HepG2 (cell line): ENCODE measurements around the gene MYH9. TPM values are rescaled to one million over a fixed set of nuclear protein-coding genes. Genes with fewer than 3 reads are reported as not detected.

Experiments
- ATAC-seq: fragments of 200-7000 bp; cut with Tn5 transposase; 3 replicates; pipeline ENCODE4 v1.9.1; 2020; ENCODE audit warnings: mild to moderate bottlenecking, moderate library complexity
- BruUV-seq: library from RNA; stranded (reverse); fragments of 400-500 nt; replicated peaks from 2 replicates; lab custom pipeline; 2021; lab: Mats Ljungman, UMichigan
- CTCF ChIA-PET: fragments of 300-600 bp; formaldehyde crosslinking; extraction: SDS; loops from one replicate; lab custom pipeline; 2021; ENCODE audit warnings: low total read pairs, inconsistent platforms, low intra/inter-chr PET ratio; lab: Yijun Ruan, JAX
- POLR2A ChIA-PET: fragments of 350-600 bp; sonication (Branson Sonifier 250); formaldehyde crosslinking; loops from one replicate; lab custom pipeline; 2020; ENCODE audit warnings: antibody characterized with exemption, inconsistent platforms; lab: Yijun Ruan, JAX
- DNase-seq: peaks from one replicate; pipeline ENCODE4 v3.0.0-alpha.2; 2015; ENCODE audit warnings: low spot score
- FAIRE-seq: peaks from 3 replicates; lab custom pipeline; 2011; peaks lifted over from hg19 to GRCh38; lab: Jason Lieb, UNC
- H2AFZ ChIP-seq: one replicate; pipeline ENCODE4 v1.6.1; 2011; ENCODE audit warnings: low read length, inconsistent platforms
- H3K27ac ChIP-seq: fragments of 300-600 bp; 3 replicates; pipeline ENCODE4 v1.8.0; 2011; ENCODE audit warnings: mixed run types, mild to moderate bottlenecking, mixed read lengths, low read length, inconsistent platforms; ENCODE audit not compliant: insufficient read depth; ENCODE audit errors: extremely low read length
- H3K27me3 ChIP-seq, 2 experiments: fragments of 200-600 bp in 1 of 2; 2 replicates in 1 of 2; 3 replicates in 1 of 2; pipeline versions ENCODE4 v1.6.0 to v1.8.0; 2011; ENCODE audit warnings: low read length in 2 of 2, mild to moderate bottlenecking in 2 of 2, moderate library complexity in 2 of 2, inconsistent platforms in 1 of 2; ENCODE audit not compliant: insufficient read depth in 2 of 2, control insufficient read depth in 1 of 2
- H3K36me3 ChIP-seq, 2 experiments: fragments of 200-600 bp in 1 of 2; replicated peaks in 1 of 2; 2 replicates in 1 of 2; 3 replicates in 1 of 2; pipeline versions ENCODE4 v1.5.1 to v1.8.0; 2011; ENCODE audit warnings: low read length in 2 of 2, inconsistent platforms in 1 of 2; ENCODE audit not compliant: insufficient read depth in 2 of 2, control insufficient read depth in 1 of 2
- H3K4me1 ChIP-seq: 2 replicates; pipeline ENCODE4 v1.5.1; 2012; ENCODE audit warnings: low read length, inconsistent platforms; ENCODE audit not compliant: insufficient read depth
- H3K4me2 ChIP-seq: 2 replicates; pipeline ENCODE4 v1.6.0; 2011; ENCODE audit warnings: low read depth, low read length, inconsistent platforms
- H3K4me3 ChIP-seq, 3 experiments: fragments of 200-600 bp in 1 of 3; sonication (generic), shearing (Covaris generic) in 1 of 3; replicated peaks in 1 of 3; 2 replicates each; pipeline ENCODE4 v1.5.1; 2011 to 2016; ENCODE audit warnings: low read length in 3 of 3, inconsistent platforms in 2 of 3, low read depth in 2 of 3, mild to moderate bottlenecking in 2 of 3, control low read depth in 1 of 3, mixed read lengths in 1 of 3; ENCODE audit not compliant: insufficient read depth in 1 of 3
- H3K79me2 ChIP-seq: one replicate; pipeline ENCODE4 v1.6.1; 2011; ENCODE audit warnings: low read length, inconsistent platforms; ENCODE audit not compliant: insufficient read depth
- H3K9ac ChIP-seq: 2 replicates; pipeline ENCODE4 v1.6.0; 2011; ENCODE audit warnings: mild to moderate bottlenecking, low read depth, low read length, inconsistent platforms; ENCODE audit not compliant: insufficient read depth
- H3K9me3 ChIP-seq: 2 replicates; pipeline ENCODE4 v1.5.1; 2012; ENCODE audit warnings: mild to moderate bottlenecking, low read length
- H4K20me1 ChIP-seq: 2 replicates; pipeline ENCODE4 v1.6.0; 2011; ENCODE audit warnings: inconsistent platforms, mild to moderate bottlenecking, low read length, moderate library complexity; ENCODE audit not compliant: insufficient read depth
- ETV5 ChIP-seq: IDR thresholded peaks from 2 replicates; pipeline ENCODE4 v1.6.1; 2018; ENCODE audit warnings: missing biosample characterization, missing genetic modification reagents, inconsistent platforms, borderline replicate concordance
- HES4 ChIP-seq: sonication (generic); formaldehyde crosslinking; IDR thresholded peaks from 2 replicates; pipeline ENCODE4 v1.9.0; 2021; ENCODE audit warnings: mild to moderate bottlenecking, missing genetic modification reagents, borderline replicate concordance
- HNRNPLL ChIP-seq: fragments of 200-400 bp; formaldehyde crosslinking; IDR thresholded peaks from 2 replicates; pipeline ENCODE4 v1.6.1; 2017; ENCODE audit warnings: mild to moderate bottlenecking, low read depth, low read length; ENCODE audit not compliant: poor library complexity, severe bottlenecking
- JUNB ChIP-seq: sonication (generic); formaldehyde crosslinking; IDR thresholded peaks from 2 replicates; pipeline ENCODE4 v1.8.0; 2022; ENCODE audit warnings: missing genetic modification reagents, mild to moderate bottlenecking, borderline replicate concordance
- NBN ChIP-seq: fragments of 450-650 bp; conservative IDR thresholded peaks from 2 replicates; pipeline ENCODE4 v1.6.1; 2017
- NFE2L2 ChIP-seq: fragments of 150-350 bp; IDR thresholded peaks from 2 replicates; pipeline ENCODE4 v1.6.1; 2014; ENCODE audit warnings: low read length
- NKX3-1 ChIP-seq: sonication (generic); formaldehyde crosslinking; IDR thresholded peaks from 2 replicates; pipeline ENCODE4 v1.5.0; 2020; ENCODE audit warnings: missing genetic modification reagents
- PRPF4 ChIP-seq: fragments of 200-400 bp; formaldehyde crosslinking; IDR thresholded peaks from 2 replicates; pipeline ENCODE4 v1.6.1; 2016; ENCODE audit warnings: low read length, low read depth; ENCODE audit not compliant: poor library complexity, severe bottlenecking
- RAD51 ChIP-seq: fragments of 450-650 bp; IDR thresholded peaks from 2 replicates; pipeline ENCODE4 v1.6.1; 2016; ENCODE audit warnings: borderline replicate concordance
- RXRA ChIP-seq: sonication (generic); formaldehyde crosslinking; IDR thresholded peaks from 2 replicates; pipeline ENCODE4 v1.5.1; 2020; ENCODE audit warnings: missing genetic modification reagents
- SRF ChIP-seq: IDR thresholded peaks from 2 replicates; pipeline ENCODE4 v1.6.1; 2011; ENCODE audit warnings: mild to moderate bottlenecking, low read depth, low read length, moderate library complexity
- TCF7 ChIP-seq: sonication (generic); IDR thresholded peaks from 2 replicates; pipeline ENCODE4 v1.6.1; 2016; ENCODE audit warnings: antibody characterized with exemption, low read depth
- XRCC5 ChIP-seq: fragments of 200-400 bp; formaldehyde crosslinking; optimal IDR thresholded peaks from 2 replicates; pipeline ENCODE3; 2017; ENCODE audit warnings: mild to moderate bottlenecking, low read length
- ZBTB38 ChIP-seq: sonication (generic); formaldehyde crosslinking; IDR thresholded peaks from 2 replicates; pipeline ENCODE4 v1.5.1; 2020; ENCODE audit warnings: mild to moderate bottlenecking, missing genetic modification reagents
- ZNF343 ChIP-seq: sonication (generic); formaldehyde crosslinking; IDR thresholded peaks from 2 replicates; pipeline ENCODE4 v1.4.0; 2020; ENCODE audit warnings: mild to moderate bottlenecking, missing genetic modification reagents
- ZNF781 ChIP-seq: sonication (generic); formaldehyde crosslinking; IDR thresholded peaks from 2 replicates; pipeline ENCODE4 v1.5.1; 2020; ENCODE audit warnings: borderline replicate concordance, mild to moderate bottlenecking, missing genetic modification reagents; ENCODE audit errors: not compliant biosample characterization
- WGBS: methylation state at CpG from one replicate; pipeline ENCODE4 v1.1.6; 2017; ENCODE audit warnings: low lambda C conversion rate; 5-methylcytosine and 5-hydroxymethylcytosine counted together
- in situ Hi-C: cut with HindIII; loops from 2 replicates; pipeline ENCODE4 v1.10.0; 2017; ENCODE audit warnings: low pct_unique_long_range_greater_than_20kb; ENCODE audit not compliant: extremely low pct_ligation_motif_present
- intact Hi-C: fragments of 100-400 bp; cut with micrococcal nuclease; formaldehyde crosslinking; loops from one replicate; pipeline ENCODE4 v1.10.0; 2022; ENCODE audit not compliant: unreplicated experiment
- polyA plus RNA-seq, 8 experiments: library from polyadenylated mRNA; depleted of rRNA in 3 of 8; stranded (reverse) in 7 of 8; unstranded in 1 of 8; fragments of >200 nt; fragmentation: Illumina TruSeq in 4 of 8; extraction: Trizol in 4 of 8; gene quantifications; 2 replicates each; pipeline versions ENCODE4 v1.2.1 to v1.2.3, GENCODE V29; 2011 to 2016; ENCODE audit warnings: low read depth in 4 of 8, missing spikeins in 1 of 8, mixed read lengths in 1 of 8; ENCODE audit not compliant: insufficient read depth in 1 of 8
- total RNA-seq, 5 experiments: library from RNA; depleted of rRNA; stranded (reverse); fragments of >200 nt; fragmentation: Illumina TruSeq; extraction: Trizol; gene quantifications; 2 replicates each; pipeline ENCODE4 v1.2.3, GENCODE V29; 2016; ENCODE audit warnings: low read depth in 1 of 5
- TF ChIP-seq, protein P1 (sequence below): sonication (generic); formaldehyde crosslinking; IDR thresholded peaks from 2 replicates; pipeline ENCODE4 v1.5.1; 2020; ENCODE audit warnings: mild to moderate bottlenecking, missing genetic modification reagents, moderate library complexity
- TF ChIP-seq, protein P2 (sequence below): sonication (generic); formaldehyde crosslinking; IDR thresholded peaks from 2 replicates; pipeline ENCODE4 v1.5.1; 2020; ENCODE audit warnings: mild to moderate bottlenecking, missing genetic modification reagents, moderate library complexity

MYH9 gene
- total and polyA plus RNA-seq, 2 of the 13 experiments (the other 11 are each of a cell fraction or from before 2014, with no cell fraction given), result 50.7 to 98.5 TPM

DNA sequence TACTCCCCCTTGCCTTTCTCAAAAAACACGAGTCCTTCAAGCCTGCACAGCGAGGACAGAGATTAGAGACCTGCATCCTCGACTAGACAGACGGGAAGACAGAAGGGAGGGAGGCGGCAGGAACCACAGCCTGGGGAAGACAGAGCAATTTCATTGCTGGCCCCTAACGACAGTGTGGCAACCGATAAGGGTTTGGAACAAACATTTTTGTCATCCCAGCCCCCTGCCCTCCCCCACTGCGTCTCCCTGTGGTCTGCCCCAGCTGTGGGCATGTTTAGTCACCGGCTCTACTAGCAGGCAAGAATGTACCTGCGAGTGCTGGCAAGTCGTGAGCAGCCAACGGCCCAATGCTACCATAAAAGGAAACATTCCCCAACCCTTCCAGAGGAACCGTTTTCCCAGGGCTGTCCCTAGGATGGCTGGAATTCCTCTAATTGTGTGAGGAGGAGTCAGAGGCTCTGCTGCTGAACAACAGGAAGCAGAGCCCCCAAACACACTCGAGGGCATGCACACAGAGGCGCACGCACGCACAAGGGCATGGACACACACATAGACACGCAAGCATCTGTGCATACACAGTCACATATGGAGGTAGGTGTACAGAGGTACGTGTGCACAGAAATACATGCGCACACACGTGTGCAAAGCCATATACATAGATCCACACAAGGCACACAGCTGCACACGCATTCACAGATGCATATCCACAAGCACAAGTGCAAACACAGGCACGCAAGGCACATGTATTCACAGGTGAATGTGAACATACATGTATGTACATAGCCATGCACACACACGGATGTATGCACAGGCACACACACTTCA is 58.3 kb downstream of the MYH9 start:
- in situ Hi-C loops (no loop called here), intact Hi-C loops (loop anchor here (1.0 kb wide), 1 partner anchor 22 kb away; no protein-coding TSS in a partner anchor)
- no peak overlapping the region for H3K4me2 ChIP-seq
- peak; percentile 89 for DNase-seq
- FAIRE-seq, result no peak
- ChIA-PET POLR2A (interaction anchor here (1.4 to 2.0 kb wide), 2 partner anchors 10 to 22 kb away, joined by 3 to 7 read pairs; no protein-coding TSS in a partner anchor), CTCF (no interaction called here)
- peak overlapping the region; percentile 45 for H3K27ac ChIP-seq
- ATAC-seq, result peak; percentile 17; the same call in 1 of the 3 replicates
- no peaks in the 10 kb centered on the region for H3K9me3 ChIP-seq
- peaks cover 54 to 97% of the 10 kb centered on the region in 2 experiments for H3K36me3 ChIP-seq
- WGBS, result 81% methylated on average over 17 of the region's 24 CpGs
- peaks cover 52% of the 10 kb centered on the region for H3K4me1 ChIP-seq
- H3K4me3 ChIP-seq, result no peak overlapping the region
- peak overlapping the region; percentile 44; the same call in 1 of the 2 replicates for H3K9ac ChIP-seq
- H4K20me1 ChIP-seq, result peaks cover 4% of the 10 kb centered on the region; the same call in 1 of the 2 replicates
- no TSS peak for BruUV-seq
- H3K27me3 ChIP-seq, result no peaks in the 10 kb centered on the region
- peaks cover 63% of the 10 kb centered on the region for H3K79me2 ChIP-seq
- H2AFZ ChIP-seq, result no peak overlapping the region
- peak; percentile 56 for TF ChIP-seq ZBTB38
- TF ChIP-seq RAD51, result no peak
- peak; percentile 83 for TF ChIP-seq SRF
- TF ChIP-seq JUNB (CRISPR knock-in tag), result no peak
- TF ChIP-seq ZNF781 (CRISPR knock-in tag), result no peak
- TF ChIP-seq, protein P1, sequence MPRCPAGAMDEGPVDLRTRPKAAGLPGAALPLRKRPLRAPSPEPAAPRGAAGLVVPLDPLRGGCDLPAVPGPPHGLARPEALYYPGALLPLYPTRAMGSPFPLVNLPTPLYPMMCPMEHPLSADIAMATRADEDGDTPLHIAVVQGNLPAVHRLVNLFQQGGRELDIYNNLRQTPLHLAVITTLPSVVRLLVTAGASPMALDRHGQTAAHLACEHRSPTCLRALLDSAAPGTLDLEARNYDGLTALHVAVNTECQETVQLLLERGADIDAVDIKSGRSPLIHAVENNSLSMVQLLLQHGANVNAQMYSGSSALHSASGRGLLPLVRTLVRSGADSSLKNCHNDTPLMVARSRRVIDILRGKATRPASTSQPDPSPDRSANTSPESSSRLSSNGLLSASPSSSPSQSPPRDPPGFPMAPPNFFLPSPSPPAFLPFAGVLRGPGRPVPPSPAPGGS, result no peak
- no peak for TF ChIP-seq NFE2L2
- TF ChIP-seq, protein P2, sequence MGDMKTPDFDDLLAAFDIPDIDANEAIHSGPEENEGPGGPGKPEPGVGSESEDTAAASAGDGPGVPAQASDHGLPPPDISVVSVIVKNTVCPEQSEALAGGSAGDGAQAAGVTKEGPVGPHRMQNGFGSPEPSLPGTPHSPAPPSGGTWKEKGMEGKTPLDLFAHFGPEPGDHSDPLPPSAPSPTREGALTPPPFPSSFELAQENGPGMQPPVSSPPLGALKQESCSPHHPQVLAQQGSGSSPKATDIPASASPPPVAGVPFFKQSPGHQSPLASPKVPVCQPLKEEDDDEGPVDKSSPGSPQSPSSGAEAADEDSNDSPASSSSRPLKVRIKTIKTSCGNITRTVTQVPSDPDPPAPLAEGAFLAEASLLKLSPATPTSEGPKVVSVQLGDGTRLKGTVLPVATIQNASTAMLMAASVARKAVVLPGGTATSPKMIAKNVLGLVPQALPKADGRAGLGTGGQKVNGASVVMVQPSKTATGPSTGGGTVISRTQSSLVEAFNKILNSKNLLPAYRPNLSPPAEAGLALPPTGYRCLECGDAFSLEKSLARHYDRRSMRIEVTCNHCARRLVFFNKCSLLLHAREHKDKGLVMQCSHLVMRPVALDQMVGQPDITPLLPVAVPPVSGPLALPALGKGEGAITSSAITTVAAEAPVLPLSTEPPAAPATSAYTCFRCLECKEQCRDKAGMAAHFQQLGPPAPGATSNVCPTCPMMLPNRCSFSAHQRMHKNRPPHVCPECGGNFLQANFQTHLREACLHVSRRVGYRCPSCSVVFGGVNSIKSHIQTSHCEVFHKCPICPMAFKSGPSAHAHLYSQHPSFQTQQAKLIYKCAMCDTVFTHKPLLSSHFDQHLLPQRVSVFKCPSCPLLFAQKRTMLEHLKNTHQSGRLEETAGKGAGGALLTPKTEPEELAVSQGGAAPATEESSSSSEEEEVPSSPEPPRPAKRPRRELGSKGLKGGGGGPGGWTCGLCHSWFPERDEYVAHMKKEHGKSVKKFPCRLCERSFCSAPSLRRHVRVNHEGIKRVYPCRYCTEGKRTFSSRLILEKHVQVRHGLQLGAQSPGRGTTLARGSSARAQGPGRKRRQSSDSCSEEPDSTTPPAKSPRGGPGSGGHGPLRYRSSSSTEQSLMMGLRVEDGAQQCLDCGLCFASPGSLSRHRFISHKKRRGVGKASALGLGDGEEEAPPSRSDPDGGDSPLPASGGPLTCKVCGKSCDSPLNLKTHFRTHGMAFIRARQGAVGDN (CRISPR knock-in tag), result peak; percentile 54
- no peak for TF ChIP-seq HES4
- peak; percentile 32; the same call in 1 of the 2 replicates for TF ChIP-seq ETV5
- TF ChIP-seq HNRNPLL, result no peak
- no peak for TF ChIP-seq XRCC5
- TF ChIP-seq RXRA (CRISPR knock-in tag), result no peak
- no peak for TF ChIP-seq PRPF4
- TF ChIP-seq TCF7, result no peak
- no peak for TF ChIP-seq NKX3-1
- TF ChIP-seq NBN, result no peak
- no peak for TF ChIP-seq ZNF343 (CRISPR knock-in tag)
